K562 (cell line): ENCODE results near the gene GMDS. TPM values are rescaled to one million over a fixed set of nuclear protein-coding genes. Genes with fewer than 3 reads are reported as not detected.

Experiments used
- ARNT ChIP-seq, 2 experiments: fragments of 450-650 bp; IDR thresholded peaks; 2 replicates each; pipeline ENCODE4 v1.6.1; 2016; ENCODE audit warnings: mild to moderate bottlenecking in 1 of 2
- CREB1 ChIP-seq, 2 experiments: sonication (generic) in 1 of 2; formaldehyde crosslinking in 1 of 2; IDR thresholded peaks; 2 replicates each; pipeline versions ENCODE4 v1.6.1 to v1.8.0; 2012 to 2022; ENCODE audit warnings: inconsistent platforms in 1 of 2, mild to moderate bottlenecking in 1 of 2, missing genetic modification reagents in 1 of 2, moderate library complexity in 1 of 2
- HMBOX1 ChIP-seq: sonication (generic); IDR thresholded peaks from 2 replicates; pipeline ENCODE4 v1.6.1; 2016
- HOMEZ ChIP-seq: fragments of 250-450 bp; sonication (Bioruptor Pico); IDR thresholded peaks from 2 replicates; pipeline ENCODE4 v1.4.0; 2020; ENCODE audit warnings: mild to moderate bottlenecking, moderate library complexity
- MAFF ChIP-seq: IDR thresholded peaks from 2 replicates; pipeline ENCODE4 v1.6.1; 2012; ENCODE audit warnings: low read length, improper control_type of control experiment
- PYGO2 ChIP-seq: fragments of 450-650 bp; IDR thresholded peaks from 2 replicates; pipeline ENCODE4 v1.6.1; 2016; ENCODE audit warnings: mild to moderate bottlenecking, missing genetic modification characterization, moderate library complexity, missing compliant biosample characterization
- RNF219 ChIP-seq: fragments of 250-450 bp; sonication (Bioruptor Pico); IDR thresholded peaks from 2 replicates; pipeline ENCODE4 v1.5.0; 2022; ENCODE audit warnings: mild to moderate bottlenecking
- STAG1 ChIP-seq: sonication (generic); formaldehyde crosslinking; IDR thresholded peaks from 2 replicates; pipeline ENCODE4 v1.5.0; 2020; ENCODE audit warnings: missing genetic modification reagents, borderline replicate concordance
- TEAD1 ChIP-seq, 2 experiments: fragments of 450-650 bp in 1 of 2; sonication (generic) in 1 of 2; formaldehyde crosslinking; IDR thresholded peaks; 2 replicates each; pipeline versions ENCODE4 v1.4.0 to v1.8.0; 2020 to 2022; ENCODE audit warnings: mild to moderate bottlenecking in 2 of 2, missing genetic modification reagents in 1 of 2
- TEAD4 ChIP-seq, 2 experiments: sonication (generic) in 1 of 2; formaldehyde crosslinking in 1 of 2; IDR thresholded peaks; 2 replicates each; pipeline versions ENCODE4 v1.6.1 to v1.8.0; 2012 to 2022; ENCODE audit warnings: borderline replicate concordance in 1 of 2, inconsistent platforms in 1 of 2, low read length in 1 of 2, mild to moderate bottlenecking in 1 of 2, missing genetic modification reagents in 1 of 2
- ZC3H11A ChIP-seq: IDR thresholded peaks from 2 replicates; pipeline ENCODE4 v1.6.1; 2012; ENCODE audit warnings: low read depth, low read length, improper control_type of control experiment
- polyA plus RNA-seq, 8 experiments: library from polyadenylated mRNA; depleted of rRNA in 4 of 8; stranded (reverse) in 5 of 8; unstranded in 3 of 8; fragments of >200 nt; fragmentation: Nextera tagmentation in 2 of 8; fragmentation: Illumina TruSeq in 1 of 8; extraction: Ambion mirVana in 2 of 8; extraction: Trizol in 1 of 8; gene quantifications; 2 replicates each; pipeline versions ENCODE4 v1.2.1 to v1.2.3, GENCODE V29; 2011 to 2014; ENCODE audit warnings: inconsistent platforms in 1 of 8, missing spikeins in 1 of 8
- total RNA-seq, 7 experiments: library from RNA; depleted of rRNA in 6 of 7; stranded (reverse); fragments of >200 nt in 6 of 7; fragmentation: Illumina TruSeq in 2 of 7; extraction: Trizol in 2 of 7; gene quantifications; 2 replicates each; pipeline versions ENCODE4 v1.2.1 to v1.2.3, GENCODE V29; 2011 to 2021; ENCODE audit warnings: low replicate concordance in 1 of 7

GMDS gene
- total and polyA plus RNA-seq, 9 of the 15 experiments (the other 6 are each of a cell fraction or from before 2014, with no cell fraction given) = 0.48 to 31.8 (median 13.4) TPM

DNA sequence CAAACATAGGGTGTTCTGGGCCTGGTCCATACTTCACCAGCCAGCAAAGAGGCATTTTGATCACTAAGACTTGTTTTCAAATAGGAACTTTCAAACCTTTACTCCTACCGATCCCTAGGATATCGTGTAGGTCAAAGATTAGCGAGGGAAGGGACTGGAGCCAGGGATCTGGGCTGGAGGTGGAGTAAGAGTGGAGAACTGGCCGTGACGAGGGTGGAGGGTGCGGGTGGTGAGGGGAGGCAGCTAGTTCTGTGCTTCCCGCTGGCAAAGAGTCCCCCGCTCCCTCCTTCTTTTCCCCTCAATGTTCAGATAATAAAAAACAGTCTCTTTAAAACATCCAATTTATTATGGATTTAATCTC is 446.5 kb downstream of the GMDS start (continued):
- no peak for TF ChIP-seq RNF219
- no peak for TF ChIP-seq HOMEZ (CRISPR knock-in tag)
- TF ChIP-seq ARNT (IDR thresholded peaks at IDR 0.05) = no peak
- no peak for TF ChIP-seq MAFF
- TF ChIP-seq HMBOX1 = no peak
- TF ChIP-seq TEAD1 (CRISPR knock-in tag; IDR thresholded peaks at IDR 0.05) = no peak
- no peak for TF ChIP-seq STAG1
- no peak for TF ChIP-seq ZC3H11A
- TF ChIP-seq CREB1 (IDR thresholded peaks at IDR 0.05) = no peak
- TF ChIP-seq CREB1 (CRISPR knock-in tag; IDR thresholded peaks at IDR 0.05) = no peak
- TF ChIP-seq PYGO2 (tag) = no peak
- TF ChIP-seq TEAD4 (IDR thresholded peaks at IDR 0.05; ENCODE audit: low read length) = no peak
- TF ChIP-seq TEAD4 (CRISPR knock-in tag; IDR thresholded peaks at IDR 0.05; ENCODE audit: borderline replicate concordance) = no peak
